WTC11 (cell line): ENCODE results near the gene IDUA. TPM values are rescaled to one million over a fixed set of nuclear protein-coding genes. Genes with fewer than 3 reads are reported as not detected.

ENCODE experiments used
- ATAC-seq: fragments of 200-7000 bp; cut with Tn5 transposase; 2 replicates; pipeline ENCODE4 v1.10.0; 2021; ENCODE audit warnings: mild to moderate bottlenecking, moderate library complexity
- CTCF ChIA-PET: fragments of 300-600 bp; sonication (Branson Sonifier 250); formaldehyde crosslinking; loops from one replicate; lab custom pipeline; 2021; ENCODE audit warnings: antibody characterized with exemption; lab: Charles Lee
- POLR2A ChIA-PET: fragments of 350-600 bp; sonication (Branson Sonifier 250); formaldehyde crosslinking; loops from one replicate; lab custom pipeline; 2021; ENCODE audit warnings: antibody characterized with exemption; lab: Charles Lee
- DNase-seq: peaks from one replicate; pipeline ENCODE4 v3.0.0; 2021; ENCODE audit warnings: low spot score
- H3K27ac Mint-ChIP-seq: 2 replicates; pipeline ENCODE4 v1.8.0; 2021; ENCODE audit warnings: mixed read lengths
- H3K27me3 Mint-ChIP-seq: 2 replicates; pipeline ENCODE4 v1.8.0; 2021; ENCODE audit warnings: low read depth, mild to moderate bottlenecking, moderate library complexity, mixed read lengths
- H3K36me3 Mint-ChIP-seq: 2 replicates; pipeline ENCODE4 v1.8.0; 2021; ENCODE audit warnings: mixed read lengths
- H3K4me1 Mint-ChIP-seq: 2 replicates; pipeline ENCODE4 v1.8.0; 2022; ENCODE audit warnings: mixed read lengths
- H3K4me3 Mint-ChIP-seq: 2 replicates; pipeline ENCODE4 v1.8.0; 2021; ENCODE audit warnings: mild to moderate bottlenecking, moderate library complexity, mixed read lengths
- H3K9me3 Mint-ChIP-seq: 2 replicates; pipeline ENCODE4 v1.8.0; 2021; ENCODE audit warnings: mixed read lengths
- AFF4 ChIP-seq: sonication (generic); formaldehyde crosslinking; IDR thresholded peaks from 2 replicates; pipeline ENCODE4 v1.8.1; 2023; ENCODE audit warnings: mild to moderate bottlenecking, missing genetic modification reagents, borderline replicate concordance
- CTCF ChIP-seq: fragments of 200-600 bp; IDR thresholded peaks from 2 replicates; pipeline ENCODE4 v1.8.0; 2022; ENCODE audit warnings: antibody characterized with exemption
- E2F5 ChIP-seq: sonication (generic); formaldehyde crosslinking; IDR thresholded peaks from 2 replicates; pipeline ENCODE4 v1.8.1; 2022; ENCODE audit warnings: mild to moderate bottlenecking, moderate library complexity, missing genetic modification reagents
- ELF4 ChIP-seq: sonication (generic); formaldehyde crosslinking; IDR thresholded peaks from 2 replicates; pipeline ENCODE4 v1.8.1; 2022; ENCODE audit warnings: low read depth, mild to moderate bottlenecking, moderate library complexity, missing genetic modification reagents
- FOXP1 ChIP-seq: sonication (generic); formaldehyde crosslinking; IDR thresholded peaks from 2 replicates; pipeline ENCODE4 v1.8.0; 2022; ENCODE audit warnings: missing genetic modification reagents, mild to moderate bottlenecking, moderate library complexity, borderline replicate concordance
- FOXP4 ChIP-seq: sonication (generic); formaldehyde crosslinking; IDR thresholded peaks from 2 replicates; pipeline ENCODE4 v1.8.0; 2022; ENCODE audit warnings: mild to moderate bottlenecking, missing genetic modification reagents
- GRHL2 ChIP-seq: fragments of 250-450 bp; sonication (Bioruptor Pico); IDR thresholded peaks from 2 replicates; pipeline ENCODE4 v1.8.0; 2022; ENCODE audit warnings: mild to moderate bottlenecking, moderate library complexity; ENCODE audit not compliant: insufficient replicate concordance, severe bottlenecking
- GTF2I ChIP-seq: fragments of 250-450 bp; sonication (Bioruptor Pico); conservative IDR thresholded peaks from 2 replicates; pipeline ENCODE4 v1.4.0; 2021; ENCODE audit warnings: mild to moderate bottlenecking
- HMGXB4 ChIP-seq: sonication (generic); formaldehyde crosslinking; IDR thresholded peaks from 2 replicates; pipeline ENCODE4 v1.8.1; 2023; ENCODE audit warnings: mild to moderate bottlenecking, moderate library complexity, missing genetic modification reagents
- JAZF1 ChIP-seq: fragments of 250-450 bp; sonication (Bioruptor Pico); IDR thresholded peaks from 2 replicates; pipeline ENCODE4 v1.9.0; 2021; ENCODE audit warnings: moderate library complexity, mild to moderate bottlenecking, inconsistent platforms
- MAX ChIP-seq: sonication (generic); formaldehyde crosslinking; IDR thresholded peaks from 2 replicates; pipeline ENCODE4 v1.8.0; 2022; ENCODE audit warnings: mild to moderate bottlenecking, missing genetic modification reagents
- SMAD3 ChIP-seq: sonication (generic); formaldehyde crosslinking; IDR thresholded peaks from 2 replicates; pipeline ENCODE4 v1.8.0; 2022; ENCODE audit warnings: missing genetic modification reagents, mild to moderate bottlenecking, borderline replicate concordance
- TCF7 ChIP-seq: sonication (generic); formaldehyde crosslinking; IDR thresholded peaks from 2 replicates; pipeline ENCODE4 v1.8.0; 2022; ENCODE audit warnings: mild to moderate bottlenecking, low read depth, missing genetic modification reagents, moderate library complexity
- ZBTB21 ChIP-seq: sonication (generic); formaldehyde crosslinking; IDR thresholded peaks from 2 replicates; pipeline ENCODE4 v1.8.1; 2023; ENCODE audit warnings: mild to moderate bottlenecking, missing genetic modification reagents, borderline replicate concordance
- ZNF121 ChIP-seq: sonication (generic); formaldehyde crosslinking; IDR thresholded peaks from 2 replicates; pipeline ENCODE4 v1.8.0; 2023; ENCODE audit warnings: missing genetic modification reagents
- ZNF425 ChIP-seq: fragments of 250-450 bp; sonication (Bioruptor Pico); conservative IDR thresholded peaks from 2 replicates; pipeline ENCODE4 v1.9.0; 2021; ENCODE audit warnings: mild to moderate bottlenecking
- ZNF532 ChIP-seq: fragments of 250-450 bp; sonication (Bioruptor Pico); IDR thresholded peaks from 2 replicates; pipeline ENCODE4 v1.9.0; 2021; ENCODE audit warnings: mild to moderate bottlenecking, borderline replicate concordance
- total RNA-seq: library from RNA; stranded (reverse); gene quantifications from 3 replicates; pipeline ENCODE4 v1.2.3, GENCODE V29; 2021

The IDUA gene
- total RNA-seq, 1 experiment from 2014 or later: 8.7 TPM

- TF ChIP-seq AFF4 (CRISPR knock-in tag): no peak
- TF ChIP-seq ZNF532 (CRISPR knock-in tag): no peak
These were observed 62.7 kb downstream of the IDUA start (continued) for GRCh38 chr4:1049591-1049905.

- Mint-ChIP-seq H3K36me3 (no peaks in the 10 kb centered on the region), H3K27me3 (peaks cover 46% of the 10 kb centered on the region), H3K9me3 (no peaks in the 10 kb centered on the region), H3K4me1 (peaks cover 2% of the 10 kb centered on the region; the same call in 1 of the 2 replicates), H3K27ac (no peak overlapping the region), H3K4me3 (no peak overlapping the region)
- CTCF ChIA-PET: interaction anchor here (0.7 to 1.0 kb wide), 4 partner anchors 10 to 399 kb away, joined by 3 to 4 read pairs (median 3); no protein-coding TSS in a partner anchor
- peak; percentile 71 for ATAC-seq
- POLR2A ChIA-PET: no interaction called here
- DNase-seq: peak; percentile 80
- TF ChIP-seq FOXP1 (CRISPR knock-in tag) (no peak), JAZF1 (CRISPR knock-in tag) (no peak), ZNF121 (CRISPR knock-in tag) (no peak), GRHL2 (no peak), HMGXB4 (0 out of 2 replicates have a peak, but pooled peaks have one; percentile 44), ZBTB21 (CRISPR knock-in tag) (no peak), GTF2I (CRISPR knock-in tag) (no peak), TCF7 (no peak), CTCF (peak; percentile 60), MAX (CRISPR knock-in tag) (peak; percentile 65), ZNF425 (CRISPR knock-in tag) (no peak), FOXP4 (CRISPR knock-in tag) (no peak), E2F5 (0 out of 2 replicates have a peak, but pooled peaks have one; percentile 46), SMAD3 (CRISPR knock-in tag) (no peak), ELF4 (CRISPR knock-in tag) (no peak)
These were observed 63.8 kb downstream of the IDUA start for GRCh38 chr4:1050486-1051213.
